SW 1271 (cell line): ENCODE measurements around the gene NEK5.
"Not testable (repeated sequence)": the region's sequence is repeated elsewhere in the genome, so short reads cannot be mapped to it uniquely, and the experiment has no call there.

Source experiments
- DNase-seq, 2 experiments: peaks; one replicate each; lab custom pipeline; 2025; lab: John Stamatoyannopoulos, UW

The NEK5 gene, protein sequence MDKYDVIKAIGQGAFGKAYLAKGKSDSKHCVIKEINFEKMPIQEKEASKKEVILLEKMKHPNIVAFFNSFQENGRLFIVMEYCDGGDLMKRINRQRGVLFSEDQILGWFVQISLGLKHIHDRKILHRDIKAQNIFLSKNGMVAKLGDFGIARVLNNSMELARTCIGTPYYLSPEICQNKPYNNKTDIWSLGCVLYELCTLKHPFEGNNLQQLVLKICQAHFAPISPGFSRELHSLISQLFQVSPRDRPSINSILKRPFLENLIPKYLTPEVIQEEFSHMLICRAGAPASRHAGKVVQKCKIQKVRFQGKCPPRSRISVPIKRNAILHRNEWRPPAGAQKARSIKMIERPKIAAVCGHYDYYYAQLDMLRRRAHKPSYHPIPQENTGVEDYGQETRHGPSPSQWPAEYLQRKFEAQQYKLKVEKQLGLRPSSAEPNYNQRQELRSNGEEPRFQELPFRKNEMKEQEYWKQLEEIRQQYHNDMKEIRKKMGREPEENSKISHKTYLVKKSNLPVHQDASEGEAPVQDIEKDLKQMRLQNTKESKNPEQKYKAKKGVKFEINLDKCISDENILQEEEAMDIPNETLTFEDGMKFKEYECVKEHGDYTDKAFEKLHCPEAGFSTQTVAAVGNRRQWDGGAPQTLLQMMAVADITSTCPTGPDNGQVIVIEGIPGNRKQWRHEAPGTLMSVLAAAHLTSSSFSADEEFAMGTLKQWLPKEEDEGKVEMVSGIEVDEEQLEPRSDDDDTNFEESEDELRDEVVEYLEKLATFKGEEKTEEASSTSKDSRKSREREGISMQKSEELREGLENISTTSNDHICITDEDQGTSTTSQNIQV

GRCh38 chr13:52128714-52129700 is at the start of gene NEK5:
Gene NEK5 (minus strand): TSS chr13:52129073. CDS start chr13:52127482, 1,591 bp downstream.
- peak in 1 of 2 experiments; percentile 42 for DNase-seq

DNA sequence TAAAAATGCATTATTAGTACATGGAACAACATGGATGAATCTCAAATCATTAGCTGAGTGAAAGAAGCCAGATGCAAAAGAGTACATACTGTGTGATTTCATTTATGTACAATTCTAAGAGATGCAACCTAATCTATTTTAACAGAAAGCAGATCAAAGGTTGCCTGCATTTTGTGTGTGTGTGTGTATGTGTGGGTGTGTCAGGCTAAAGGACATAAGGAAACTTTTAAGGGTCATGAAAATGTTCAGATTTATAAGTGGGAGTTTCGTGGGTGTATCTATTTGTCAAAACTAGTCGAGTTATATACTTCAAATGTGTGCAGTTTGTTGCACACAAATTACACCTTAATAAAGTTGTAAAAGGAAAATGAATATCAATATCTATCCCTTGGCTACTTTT is 48.4 kb upstream of the NEK5 start:
- DNase-seq: no peak

DNA sequence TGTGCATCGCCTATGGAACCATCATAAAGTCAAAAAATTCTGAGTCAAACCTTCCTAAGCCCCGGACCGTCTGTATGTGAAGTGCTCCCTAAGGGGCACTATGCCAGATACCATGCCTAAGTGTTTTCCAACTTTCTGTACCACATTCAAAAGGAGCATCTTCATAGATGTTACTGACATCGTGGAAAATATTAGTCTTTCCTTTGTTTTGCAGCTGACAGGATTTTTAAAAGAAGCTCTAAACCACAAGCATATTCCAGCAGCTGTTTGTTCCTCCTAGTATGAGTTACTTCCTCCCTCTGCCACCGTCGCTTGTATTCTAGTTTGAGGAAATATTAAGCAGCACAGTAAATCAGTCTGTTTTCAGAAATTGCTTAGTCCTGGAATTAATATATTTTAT is 45.1 kb upstream of the NEK5 start:
- not testable (repeated sequence) for DNase-seq

GRCh38 chr13:52173373-52173772 is 44.5 kb upstream of the NEK5 start:
- DNase-seq: no peak

DNA sequence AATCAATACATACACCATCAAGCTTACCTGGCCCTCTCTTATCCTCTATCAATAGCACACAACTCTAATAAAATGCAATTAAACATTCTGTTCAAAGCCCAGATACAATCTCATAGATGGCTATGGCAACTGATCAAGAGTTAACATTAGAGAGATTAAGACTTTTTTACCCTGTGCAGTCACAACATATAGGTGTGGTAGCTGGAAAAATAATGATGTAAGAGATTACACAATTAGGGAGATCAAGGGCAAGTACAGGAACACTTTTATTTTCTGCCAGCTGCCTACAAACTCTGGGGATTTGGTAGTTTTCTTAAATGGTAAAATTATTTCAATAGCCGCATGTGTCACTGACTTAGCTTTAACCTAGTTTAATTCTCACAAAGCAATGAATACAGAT is 42.8 kb upstream of the NEK5 start:
- DNase-seq: not testable (repeated sequence)

GRCh38 chr13:52170828-52171391 is 42.0 kb upstream of the NEK5 start:
- DNase-seq: not testable (repeated sequence)

GRCh38 chr13:52169839-52170238 is 41.0 kb upstream of the NEK5 start:
- no peak for DNase-seq

- no peak for DNase-seq
Measured at GRCh38 chr13:52165411-52165810, 36.5 kb upstream of the NEK5 start.

DNA sequence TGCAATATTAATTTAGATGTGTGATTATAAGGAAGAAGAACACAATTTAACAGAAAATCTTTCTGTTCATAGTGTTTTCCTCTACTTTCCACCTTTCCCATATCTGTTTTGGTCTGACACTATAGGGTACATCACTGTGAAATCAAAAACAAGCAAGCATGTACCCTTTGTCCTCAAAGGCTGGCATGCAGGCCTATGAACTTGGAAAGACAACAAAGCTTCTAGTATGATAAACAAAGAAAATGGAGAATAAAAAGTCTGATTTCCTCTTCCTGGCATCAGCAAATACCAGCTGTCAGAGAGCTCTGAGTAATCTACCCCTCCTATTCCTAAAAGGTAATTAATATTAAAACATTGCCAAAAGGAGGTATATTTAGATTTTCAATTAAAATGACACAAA is 36.1 kb upstream of the NEK5 start:
- DNase-seq: no peak

DNA sequence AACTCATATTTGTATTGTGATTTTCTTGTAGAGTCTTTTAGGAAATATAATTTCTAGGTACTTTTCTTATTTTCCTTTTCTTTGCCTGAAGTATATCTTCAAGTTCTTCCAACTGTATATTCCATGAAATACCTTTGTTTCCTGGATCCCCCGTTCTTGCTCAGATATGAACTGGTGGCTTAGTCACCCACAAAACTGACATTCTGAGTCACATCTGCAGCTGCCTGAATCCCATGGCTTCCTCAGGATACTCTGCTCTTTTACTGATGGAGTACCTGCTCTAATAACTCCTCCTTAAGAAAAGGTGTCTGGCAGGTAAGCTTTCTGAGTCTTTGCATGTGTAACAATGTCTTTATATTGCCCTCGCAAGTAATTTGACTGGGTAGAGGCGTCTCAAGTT is 35.0 kb upstream of the NEK5 start:
- not testable (repeated sequence) for DNase-seq

- peak in 1 of 2 experiments; percentile 12 for DNase-seq
Measured at GRCh38 chr13:52162279-52163101, 33.6 kb upstream of the NEK5 start.

- DNase-seq: no peak
Measured at GRCh38 chr13:52161181-52161646, 32.3 kb upstream of the NEK5 start.

GRCh38 chr13:52160506-52160905 is 31.6 kb upstream of the NEK5 start:
- no peak for DNase-seq

GRCh38 chr13:52160053-52160452 is 31.2 kb upstream of the NEK5 start:
- DNase-seq: no peak

GRCh38 chr13:52159159-52159982 is 30.5 kb upstream of the NEK5 start, which contains the start of gene NEK3:
Gene NEK3 (minus strand): TSS chr13:52159597. CDS start chr13:52156191, 3,406 bp downstream.
- peak in 1 of 2 experiments; percentile 63 for DNase-seq

DNA sequence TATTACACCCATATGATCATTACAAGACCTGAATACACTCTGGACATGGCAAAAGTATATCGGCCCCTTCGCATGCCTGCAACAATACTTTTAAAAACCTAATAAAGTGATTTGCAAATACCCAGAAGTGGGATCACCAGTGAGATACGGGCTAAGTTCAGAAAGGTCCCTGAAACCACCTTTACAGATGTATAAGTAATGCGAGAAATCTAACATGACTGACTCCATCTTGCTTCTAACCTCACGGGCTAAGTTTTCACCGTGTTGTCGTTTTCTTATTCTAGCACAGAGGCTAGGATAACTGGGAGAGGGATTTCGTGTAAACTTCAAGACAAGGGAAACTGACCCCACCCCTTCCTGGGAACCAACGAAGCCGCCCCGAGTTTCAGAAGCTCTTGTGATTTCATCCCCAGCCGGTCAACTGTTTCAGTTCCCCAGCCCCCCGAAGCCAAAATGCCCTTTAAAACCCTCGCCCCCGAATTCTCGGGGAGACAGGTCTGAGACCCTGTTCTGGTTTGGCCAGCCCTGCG is 29.8 kb upstream of the NEK5 start:
- DNase-seq: peak in 1 of 2 experiments; percentile 24

DNA sequence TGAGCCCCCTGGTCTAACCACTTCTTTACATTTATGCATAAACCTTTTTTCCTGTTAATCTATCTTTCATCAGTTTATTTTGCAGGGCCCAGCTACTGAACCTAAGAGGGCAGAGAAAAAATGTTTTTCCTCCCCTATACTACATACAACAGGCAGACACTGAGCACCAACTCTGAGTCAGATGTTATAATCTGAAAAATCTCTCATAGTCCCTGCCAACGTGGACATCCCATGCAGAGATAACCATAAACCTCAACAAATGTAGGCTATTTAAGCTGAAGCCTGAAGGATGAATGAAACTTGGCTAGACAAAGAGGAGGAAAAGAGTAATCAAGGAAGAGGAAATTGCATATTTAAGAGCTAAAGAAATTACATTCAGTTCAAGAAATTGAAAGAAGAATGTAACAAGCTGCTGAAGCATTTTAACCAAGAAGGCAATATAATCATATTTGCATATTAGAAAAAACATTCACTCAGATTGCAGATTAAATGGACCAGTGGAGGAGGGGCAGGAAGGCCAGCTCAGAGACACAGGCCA is 27.9 kb upstream of the NEK5 start:
- no peak for DNase-seq

DNA sequence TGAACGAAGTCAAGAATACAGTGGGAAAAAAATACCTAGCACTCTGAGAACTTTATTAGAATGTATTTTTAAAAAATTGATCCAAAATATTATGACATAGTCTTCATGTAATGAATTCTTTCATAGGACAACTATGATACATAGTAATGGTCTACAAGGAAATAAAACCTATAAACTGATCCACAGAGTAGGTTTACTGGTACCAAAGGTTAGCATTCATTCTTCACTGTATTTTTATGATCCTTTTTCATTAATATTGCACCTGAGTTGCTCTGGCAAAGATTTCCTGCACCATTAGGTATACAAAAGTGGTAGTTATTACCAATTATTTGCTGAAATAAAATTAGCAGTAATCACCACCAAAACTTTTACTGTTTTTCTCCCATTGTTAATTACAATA is 26.3 kb upstream of the NEK5 start:
- DNase-seq: no peak

DNA sequence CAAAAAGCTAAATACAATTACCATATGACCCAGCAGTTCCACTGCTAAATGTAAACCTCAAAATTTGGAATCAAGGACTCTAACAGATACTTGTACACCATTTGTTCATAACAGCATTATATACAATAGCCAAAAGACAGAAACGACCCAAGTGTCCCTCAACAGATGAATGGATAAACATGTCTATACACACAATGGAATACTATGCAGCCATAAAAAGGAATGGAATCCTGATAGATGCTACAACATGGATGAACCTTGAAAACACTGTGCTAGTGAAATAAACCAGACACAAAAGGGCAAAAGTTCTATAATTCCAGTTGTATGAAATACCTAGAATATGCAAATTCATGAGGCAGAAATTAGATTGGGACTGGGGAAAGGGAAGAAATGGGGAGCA is 18.4 kb upstream of the NEK5 start:
- no peak for DNase-seq
